ENCODE measurements around the gene TSPAN9. TPM values are rescaled to one million over a fixed set of nuclear protein-coding genes. Genes with fewer than 3 reads are reported as not detected.

TSPAN9 gene
- total and polyA plus RNA-seq, 9 of the 15 experiments (the other 6 are each of a cell fraction or from before 2014, with no cell fraction given) = 0.23 to 2.1 (median 0.60) TPM; not detected in 2

- Histone ChIP-seq H3K4me1 (replicated peaks in 1 of 2; ENCODE audit: control insufficient read depth in 2 of 2, insufficient read depth in 2 of 2, low read length in 2 of 2) (no peaks in the 10 kb centered on the region), H3K9me3 (replicated peaks; ENCODE audit: control insufficient read depth, insufficient read depth, low read depth, low read length) (no peaks in the 10 kb centered on the region), H3K9me1 (ENCODE audit: control insufficient read depth, insufficient read depth, low read length) (no peaks in the 10 kb centered on the region), H3K27me3 (ENCODE audit: control insufficient read depth in 2 of 2, insufficient read depth in 2 of 2, low read length in 2 of 2) (peaks cover 5 to 46% of the 10 kb centered on the region in 2 experiments; a peak in 4 of 5 replicates), H3K4me2 (ENCODE audit: insufficient read depth, low read length) (no peak overlapping the region), H3K79me2 (ENCODE audit: control insufficient read depth, insufficient read depth, low read length) (no peaks in the 10 kb centered on the region), H3K27ac (ENCODE audit: extremely low read depth, low read depth, low read length) (no peak overlapping the region), H3K4me3 (no peak overlapping the region), H3K36me3 (ENCODE audit: control insufficient read depth, insufficient read depth, low read length) (no peaks in the 10 kb centered on the region), H4K20me1 (replicated peaks; ENCODE audit: control insufficient read depth, insufficient read depth, low read length) (peaks cover 3% of the 10 kb centered on the region; the same call in 1 of the 2 replicates), H2AFZ (ENCODE audit: low read depth, low read length) (no peak overlapping the region), H3K9ac (ENCODE audit: insufficient read depth in 1 of 2, low read depth in 2 of 2, low read length in 2 of 2) (no peak overlapping the region)
- ATAC-seq (no peak), FAIRE-seq (no peak), DNase-seq (ENCODE audit: extremely low read depth in 1 of 4, low spot score in 3 of 4) (no peak)
- no TSS peak for BruUV-seq (replicated peaks)
- in situ Hi-C loops (cut with MboI) (no loop called here), intact Hi-C loops (cut with micrococcal nuclease) (no loop called here)
- POLR2A ChIA-PET = no interaction called here
- CTCF ChIA-PET (ENCODE audit: low intra/inter-chr PET ratio) = no interaction called here
- TF ChIP-seq ZNF316 (IDR thresholded peaks at IDR 0.05) = peak; percentile 12; the same call in 1 of the 2 replicates
- TF ChIP-seq ZBTB12 (CRISPR knock-in tag; IDR thresholded peaks at IDR 0.05) = no peak
- no peak for TF ChIP-seq MTA1 (IDR thresholded peaks at IDR 0.05; ENCODE audit: borderline replicate concordance)
- WGBS (ENCODE audit: insufficient coverage, low coverage, missing lambda C conversion rate) = 0% methylated on average over 3 of the region's 3 CpGs
Observed at GRCh38 chr12:3226264-3226663, 149.1 kb downstream of the TSPAN9 start.

All from K562 (cell line).